Activated gamma-delta T cell (primary cell): ENCODE results near the gene SPOCK1.
"Not testable (repeated sequence)": the region's sequence is repeated elsewhere in the genome, so short reads cannot be mapped to it uniquely, and the experiment has no call there.

ENCODE experiments used
- DNase-seq: peaks from one replicate; lab custom pipeline; 2025; lab: John Stamatoyannopoulos, UW

SPOCK1 gene

GRCh38 chr5:137263371-137264005 lies 235.6 kb downstream of the SPOCK1 start:
- DNase-seq: no peak

GRCh38 chr5:137262818-137263217 lies 236.3 kb downstream of the SPOCK1 start:
- no peak for DNase-seq

- no peak for DNase-seq
These were observed 238.1 kb downstream of the SPOCK1 start for GRCh38 chr5:137260820-137261695.

- DNase-seq: not testable (repeated sequence)
These were observed 240.0 kb downstream of the SPOCK1 start for GRCh38 chr5:137259115-137259514.

- DNase-seq: no peak
These were observed 244.7 kb downstream of the SPOCK1 start for GRCh38 chr5:137254119-137255090.

GRCh38 chr5:137252512-137252911 lies 246.6 kb downstream of the SPOCK1 start:
- no peak for DNase-seq

GRCh38 chr5:137250421-137250820 lies 248.7 kb downstream of the SPOCK1 start:
- no peak for DNase-seq

GRCh38 chr5:137248527-137248926 lies 250.6 kb downstream of the SPOCK1 start:
- no peak for DNase-seq

GRCh38 chr5:137245438-137245837 lies 253.7 kb downstream of the SPOCK1 start:
- DNase-seq: no peak

GRCh38 chr5:137240285-137240684 lies 258.8 kb downstream of the SPOCK1 start:
- DNase-seq: no peak

- DNase-seq: no peak
These were observed 262.1 kb downstream of the SPOCK1 start for GRCh38 chr5:137236849-137237507.

GRCh38 chr5:137236252-137236651 lies 262.9 kb downstream of the SPOCK1 start:
- DNase-seq: no peak

GRCh38 chr5:137234973-137235943 lies 263.9 kb downstream of the SPOCK1 start:
- no peak for DNase-seq

- DNase-seq: no peak
These were observed 265.4 kb downstream of the SPOCK1 start for GRCh38 chr5:137233726-137234125.

- not testable (repeated sequence) for DNase-seq
These were observed 265.8 kb downstream of the SPOCK1 start for GRCh38 chr5:137233304-137233703.

GRCh38 chr5:137231540-137231939 lies 267.6 kb downstream of the SPOCK1 start:
- DNase-seq: no peak

- no peak for DNase-seq
These were observed 270.3 kb downstream of the SPOCK1 start for GRCh38 chr5:137228816-137229215.

- no peak for DNase-seq
These were observed 273.0 kb downstream of the SPOCK1 start for GRCh38 chr5:137226081-137226480.

GRCh38 chr5:137223324-137224295 lies 275.5 kb downstream of the SPOCK1 start:
- DNase-seq: no peak
